ENCODE measurements around the gene ANKRD1. TPM values are rescaled to one million over a fixed set of nuclear protein-coding genes. Genes with fewer than 3 reads are reported as not detected.

ANKRD1 gene
- total and polyA plus RNA-seq, 2 of the 8 experiments (the other 6 are each of a cell fraction or from before 2014, with no cell fraction given) = 0.03 TPM; not detected in 1

- peak; percentile 21; the same call in 1 of the 2 replicates for TF ChIP-seq KDM1A (IDR thresholded peaks at IDR 0.05; ENCODE audit: borderline replicate concordance, low read length)
- TF ChIP-seq EGR1 (IDR thresholded peaks at IDR 0.05; ENCODE audit: borderline replicate concordance, low read depth, low read length) = 0 out of 2 replicates have a peak, but pooled peaks have one; percentile 70
- TF ChIP-seq BCL11A (IDR thresholded peaks at IDR 0.05; ENCODE audit: low read depth in 2 of 2, low read length in 2 of 2) = peak; percentile 79 to 95
- TF ChIP-seq TCF12 (IDR thresholded peaks at IDR 0.05; ENCODE audit: low read depth, low read length) = peak; percentile 93
- peak; percentile 14; the same call in 1 of the 2 replicates for TF ChIP-seq SIX5 (IDR thresholded peaks at IDR 0.05; ENCODE audit: low read depth, low read length)
- no peak for TF ChIP-seq RBBP5 (IDR thresholded peaks at IDR 0.05; ENCODE audit: borderline replicate concordance, low read depth, low read length)
- peak; percentile 75 for TF ChIP-seq MAFK (IDR thresholded peaks at IDR 0.05; ENCODE audit: low read depth, low read length)
- no peak; the same call in 1 of the 2 replicates for TF ChIP-seq BACH1 (IDR thresholded peaks at IDR 0.05; ENCODE audit: low read length)
- peak; percentile 99 for TF ChIP-seq NANOG (IDR thresholded peaks at IDR 0.05; ENCODE audit: insufficient read depth, low read depth, low read length, poor library complexity, severe bottlenecking)
- no peak for TF ChIP-seq SP2 (IDR thresholded peaks at IDR 0.05; ENCODE audit: low read length)
- no peak for TF ChIP-seq RNF2 (IDR thresholded peaks at IDR 0.05; ENCODE audit: borderline replicate concordance, low read depth, low read length, missing control alignments, poor library complexity, severe bottlenecking)
- TF ChIP-seq RXRA (IDR thresholded peaks at IDR 0.05; ENCODE audit: insufficient read depth, low read depth, low read length) = no peak
- no peak for TF ChIP-seq ZNF274 (IDR thresholded peaks at IDR 0.05; ENCODE audit: borderline replicate concordance, extremely low read depth, low read length)
- peak; percentile 92 for TF ChIP-seq SP1 (IDR thresholded peaks at IDR 0.05; ENCODE audit: low read depth, low read length)
- TF ChIP-seq TBP (IDR thresholded peaks at IDR 0.05; ENCODE audit: low read depth, low read length) = no peak
Observed at GRCh38 chr10:90925079-90926029, 4.5 kb upstream of the ANKRD1 start (continued).
